ENCODE results near the gene PRR20A. TPM values are rescaled to one million over a fixed set of nuclear protein-coding genes. Genes with fewer than 3 reads are reported as not detected.
"Not testable (repeated sequence)": the region's sequence is repeated elsewhere in the genome, so short reads cannot be mapped to it uniquely, and the experiment has no call there.

Gene PRR20A
- total and polyA plus RNA-seq, 8 donors: not detected

- Histone ChIP-seq H3K36me3 (no peaks in the 10 kb centered on the region), H3K27ac (no peak overlapping the region), H3K27me3 (no peaks in the 10 kb centered on the region), H3K4me1 (no peaks in the 10 kb centered on the region), H3K9me3 (peaks cover 0 to 8% (median 0%) of the 10 kb centered on the region in 4 donors), H3K4me3 (no peak overlapping the region)
- no peak for TF ChIP-seq CTCF (IDR thresholded peaks at IDR 0.05)
- TF ChIP-seq POLR2A (IDR thresholded peaks at IDR 0.05): no peak
- TF ChIP-seq EP300 (IDR thresholded peaks at IDR 0.05): no peak
- no peak for TF ChIP-seq POLR2AphosphoS5 (IDR thresholded peaks at IDR 0.05)
- WGBS, 5 donors: 56 to 70% (median 59%) methylated on average over 4 of the region's 4 CpGs
- no peak for DNase-seq
- intact Hi-C loops (cut with DNase I; ENCODE audit: low total_unique reads): no loop called here
Measured at GRCh38 chr13:57137585-57137984, 3.1 kb upstream of the PRR20A start.

GRCh38 chr13:57138988-57139387 lies 1.7 kb upstream of the PRR20A start:
- TF ChIP-seq EP300 (IDR thresholded peaks at IDR 0.05) (no peak), POLR2A (IDR thresholded peaks at IDR 0.05) (no peak), POLR2AphosphoS5 (IDR thresholded peaks at IDR 0.05) (no peak), CTCF (IDR thresholded peaks at IDR 0.05) (no peak)
- intact Hi-C loops (cut with DNase I; ENCODE audit: low total_unique reads): no loop called here
- H3K4me1 ChIP-seq: no peaks in the 10 kb centered on the region
- H3K36me3 ChIP-seq: no peaks in the 10 kb centered on the region
- 86 to 91% (median 90%) methylated on average over 5 of the region's 5 CpGs for WGBS, 5 donors
- H3K27me3 ChIP-seq: no peaks in the 10 kb centered on the region
- H3K9me3 ChIP-seq: peaks cover 0 to 6% (median 0%) of the 10 kb centered on the region in 4 donors
- no peak for DNase-seq
- H3K4me3 ChIP-seq: no peak overlapping the region
- no peak overlapping the region for H3K27ac ChIP-seq

- H3K4me1 ChIP-seq; H3K9me3 ChIP-seq; H3K27ac ChIP-seq; H3K4me3 ChIP-seq; H3K36me3 ChIP-seq; intact Hi-C loops (cut with DNase I; ENCODE audit: low total_unique reads); H3K27me3 ChIP-seq; DNase-seq: not testable (repeated sequence)
- WGBS, 5 donors: 75 to 96% (median 95%) methylated on average over 2 to 13 of the region's 18 CpGs; no CpG with 5 or more reads in 1 of the 5 donors
Measured at GRCh38 chr13:57139781-57140180, 937 bp upstream of the PRR20A start.

DNA sequence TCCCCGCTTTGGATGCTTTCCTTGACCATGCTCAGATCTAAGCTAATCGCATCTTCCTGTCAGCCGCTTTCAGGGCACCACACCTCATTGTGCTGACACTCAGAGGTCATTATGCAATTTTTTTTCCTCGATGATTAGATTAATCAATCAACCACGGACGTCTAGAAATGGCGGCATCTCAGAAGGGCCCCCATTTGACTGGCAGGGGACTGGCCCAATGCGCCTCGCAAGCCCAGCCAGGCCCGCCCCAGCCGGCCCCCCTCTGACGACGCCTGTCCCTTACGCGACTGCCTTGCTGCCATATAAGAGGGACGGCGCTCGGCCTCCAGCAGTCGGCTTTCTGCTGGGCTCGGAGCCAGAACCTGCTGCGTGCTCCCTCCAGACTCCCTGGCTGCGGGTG lies 6.5 kb downstream of the PRR20A start, which contains the start of gene PRR20B:
Gene PRR20B (plus strand): TSS at position 301 of the 400 bp plus-strand sequence. CDS start 387 bp downstream, outside the sequence.
- H3K27me3 ChIP-seq; H3K27ac ChIP-seq; H3K9me3 ChIP-seq; H3K4me3 ChIP-seq; H3K36me3 ChIP-seq; intact Hi-C loops (cut with DNase I; ENCODE audit: low total_unique reads); DNase-seq; H3K4me1 ChIP-seq: not testable (repeated sequence)
- no CpG with 5 or more reads among the region's 22 CpGs for WGBS, 5 donors

- 94 to 96% (median 95%) methylated on average over 5 to 10 of the region's 14 CpGs for WGBS, 5 donors
- peak in 1 of 2 donors; percentile 11 for DNase-seq
- H3K9me3 ChIP-seq; intact Hi-C loops (cut with DNase I; ENCODE audit: low total_unique reads); H3K27ac ChIP-seq; H3K4me3 ChIP-seq; H3K27me3 ChIP-seq; H3K4me1 ChIP-seq; H3K36me3 ChIP-seq: not testable (repeated sequence)
Measured at GRCh38 chr13:57148106-57148505, 7.4 kb downstream of the PRR20A start.

DNA sequence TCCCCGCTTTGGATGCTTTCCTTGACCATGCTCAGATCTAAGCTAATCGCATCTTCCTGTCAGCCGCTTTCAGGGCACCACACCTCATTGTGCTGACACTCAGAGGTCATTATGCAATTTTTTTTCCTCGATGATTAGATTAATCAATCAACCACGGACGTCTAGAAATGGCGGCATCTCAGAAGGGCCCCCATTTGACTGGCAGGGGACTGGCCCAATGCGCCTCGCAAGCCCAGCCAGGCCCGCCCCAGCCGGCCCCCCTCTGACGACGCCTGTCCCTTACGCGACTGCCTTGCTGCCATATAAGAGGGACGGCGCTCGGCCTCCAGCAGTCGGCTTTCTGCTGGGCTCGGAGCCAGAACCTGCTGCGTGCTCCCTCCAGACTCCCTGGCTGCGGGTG lies 13.0 kb downstream of the PRR20A start, which contains the start of gene PRR20C:
Gene PRR20C (plus strand): TSS at position 301 of the 400 bp plus-strand sequence. CDS start 387 bp downstream, outside the sequence.
- H3K27me3 ChIP-seq; H3K27ac ChIP-seq; H3K4me1 ChIP-seq; H3K4me3 ChIP-seq; DNase-seq; H3K36me3 ChIP-seq; intact Hi-C loops (cut with DNase I; ENCODE audit: low total_unique reads); H3K9me3 ChIP-seq: not testable (repeated sequence)
- no CpG with 5 or more reads among the region's 22 CpGs for whole genome bisulfite sequencing, 5 donors

- H3K4me1 ChIP-seq; H3K27me3 ChIP-seq; H3K27ac ChIP-seq; H3K36me3 ChIP-seq; intact Hi-C loops (cut with DNase I; ENCODE audit: low total_unique reads); DNase-seq; H3K9me3 ChIP-seq; H3K4me3 ChIP-seq: not testable (repeated sequence)
- no CpG with 5 or more reads among the region's 22 CpGs for WGBS, 5 donors
Measured at GRCh38 chr13:57160332-57160731, 19.6 kb downstream of the PRR20A start, which contains the start of gene PRR20D. Gene PRR20D (plus strand): TSS chr13:57160632. CDS start chr13:57161019, 387 bp downstream.

DNA sequence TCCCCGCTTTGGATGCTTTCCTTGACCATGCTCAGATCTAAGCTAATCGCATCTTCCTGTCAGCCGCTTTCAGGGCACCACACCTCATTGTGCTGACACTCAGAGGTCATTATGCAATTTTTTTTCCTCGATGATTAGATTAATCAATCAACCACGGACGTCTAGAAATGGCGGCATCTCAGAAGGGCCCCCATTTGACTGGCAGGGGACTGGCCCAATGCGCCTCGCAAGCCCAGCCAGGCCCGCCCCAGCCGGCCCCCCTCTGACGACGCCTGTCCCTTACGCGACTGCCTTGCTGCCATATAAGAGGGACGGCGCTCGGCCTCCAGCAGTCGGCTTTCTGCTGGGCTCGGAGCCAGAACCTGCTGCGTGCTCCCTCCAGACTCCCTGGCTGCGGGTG lies 26.2 kb downstream of the PRR20A start, which contains the start of gene PRR20E:
Gene PRR20E (plus strand): TSS at position 301 of the 400 bp plus-strand sequence. CDS start 387 bp downstream, outside the sequence.
- H3K27ac ChIP-seq; H3K36me3 ChIP-seq; H3K4me3 ChIP-seq; DNase-seq; H3K27me3 ChIP-seq; H3K4me1 ChIP-seq; intact Hi-C loops (cut with DNase I; ENCODE audit: low total_unique reads); H3K9me3 ChIP-seq: not testable (repeated sequence)
- no CpG with 5 or more reads among the region's 22 CpGs for WGBS, 5 donors

Data from stomach (tissue), 9 donors.